Transverse colon (tissue), 3 donors: ENCODE results near the gene SGCA.

Experiments used
- CTCF ChIP-seq, 5 experiments: fragments of 200-600 bp in 3 of 5; fragments of 450-650 bp in 2 of 5; sonication (generic) in 3 of 5; IDR thresholded peaks; 1 replicate in 2 of 5; 2 replicates in 3 of 5; pipeline ENCODE4 v1.5.1; 2016 to 2017; ENCODE audit warnings: antibody characterized with exemption in 5 of 5, inconsistent platforms in 3 of 5, mild to moderate bottlenecking in 2 of 5, moderate library complexity in 1 of 5
- POLR2A ChIP-seq: fragments of 450-650 bp; IDR thresholded peaks from one replicate; pipeline ENCODE4 v1.6.1; 2016; ENCODE audit warnings: antibody characterized with exemption, mild to moderate bottlenecking, moderate library complexity

- TF ChIP-seq POLR2A (no peak), CTCF (IDR thresholded peaks at IDR 0.05) (no peak)
Measured at GRCh38 chr17:50208611-50209061, 42.8 kb downstream of the SGCA start.
